NOMO-1 treated with DMSO at 0.1 percent for 48 hours (cell line): Measurements from ENCODE around the gene GXYLT1.
"Not testable (repeated sequence)": the region's sequence is repeated elsewhere in the genome, so short reads cannot be mapped to it uniquely, and the experiment has no call there.

ENCODE experiments used
- DNase-seq: peaks from one replicate; lab custom pipeline; 2025; ENCODE audit not compliant: unreplicated experiment; lab: John Stamatoyannopoulos, UW

The GXYLT1 gene, protein sequence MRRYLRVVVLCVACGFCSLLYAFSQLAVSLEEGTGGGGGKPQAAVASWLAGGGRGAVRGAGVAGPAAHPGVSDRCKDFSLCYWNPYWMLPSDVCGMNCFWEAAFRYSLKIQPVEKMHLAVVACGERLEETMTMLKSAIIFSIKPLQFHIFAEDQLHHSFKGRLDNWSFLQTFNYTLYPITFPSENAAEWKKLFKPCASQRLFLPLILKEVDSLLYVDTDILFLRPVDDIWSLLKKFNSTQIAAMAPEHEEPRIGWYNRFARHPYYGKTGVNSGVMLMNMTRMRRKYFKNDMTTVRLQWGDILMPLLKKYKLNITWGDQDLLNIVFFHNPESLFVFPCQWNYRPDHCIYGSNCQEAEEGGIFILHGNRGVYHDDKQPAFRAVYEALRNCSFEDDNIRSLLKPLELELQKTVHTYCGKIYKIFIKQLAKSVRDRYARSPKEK

DNA sequence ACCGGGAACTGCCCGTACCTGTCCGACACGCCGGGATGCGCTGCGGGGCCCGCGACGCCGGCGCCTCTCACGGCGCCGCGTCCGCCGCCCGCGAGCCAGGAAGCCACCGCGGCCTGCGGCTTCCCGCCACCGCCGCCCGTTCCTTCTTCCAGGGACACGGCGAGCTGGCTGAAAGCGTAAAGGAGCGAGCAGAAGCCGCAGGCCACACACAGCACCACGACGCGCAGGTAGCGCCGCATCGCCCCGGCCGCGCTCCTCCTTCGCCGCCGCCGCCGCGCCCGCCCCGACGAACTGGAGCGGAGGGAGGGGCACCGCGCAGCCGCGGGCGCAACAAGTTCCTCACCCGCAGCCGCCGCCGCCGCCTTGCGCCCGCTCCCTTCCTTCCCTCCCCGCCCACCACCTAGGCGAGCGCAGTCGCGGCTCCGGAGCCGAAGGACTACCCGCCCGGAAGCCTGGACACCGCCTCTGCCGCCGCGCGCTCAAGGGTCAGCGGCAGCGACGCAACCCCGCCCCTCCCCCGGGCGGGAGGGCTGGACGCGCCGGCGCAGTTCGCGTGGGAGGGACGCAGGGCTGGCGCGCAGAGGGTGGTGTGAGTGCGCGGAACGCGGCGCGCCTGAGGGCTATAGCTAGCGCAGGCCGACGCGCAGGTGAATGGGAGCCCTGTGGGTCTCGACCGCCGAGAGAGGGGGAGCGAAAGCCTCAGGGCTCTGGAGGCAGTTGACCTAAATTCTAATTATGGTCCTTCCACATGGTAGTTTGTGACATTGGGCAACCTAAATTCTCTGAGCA lies at the start of gene GXYLT1:
Gene GXYLT1, minus strand, starts transcription at position 467 of the 789 bp plus-strand sequence. Its CDS starts 228 bp downstream, at position 239.
- DNase-seq: peak; percentile 91

DNA sequence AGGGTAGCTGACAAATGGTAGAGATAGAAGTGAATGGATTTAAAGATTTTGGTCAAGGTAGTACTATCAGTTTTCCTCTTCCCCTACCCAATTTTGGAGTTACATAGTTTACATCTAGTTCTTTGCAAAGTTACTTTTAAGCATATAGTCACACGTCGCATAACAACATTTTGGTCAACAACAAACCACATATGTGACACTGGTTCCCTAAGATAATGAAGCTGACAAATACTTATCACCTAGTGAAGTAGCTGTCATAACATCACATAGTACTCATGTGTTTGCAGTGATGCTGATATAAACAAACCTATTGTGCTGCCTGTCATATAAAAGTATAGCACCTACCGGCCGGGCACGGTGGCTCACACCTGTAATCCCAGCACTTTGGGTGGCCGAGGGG lies 48.0 kb upstream of the GXYLT1 start:
- no peak for DNase-seq

DNA sequence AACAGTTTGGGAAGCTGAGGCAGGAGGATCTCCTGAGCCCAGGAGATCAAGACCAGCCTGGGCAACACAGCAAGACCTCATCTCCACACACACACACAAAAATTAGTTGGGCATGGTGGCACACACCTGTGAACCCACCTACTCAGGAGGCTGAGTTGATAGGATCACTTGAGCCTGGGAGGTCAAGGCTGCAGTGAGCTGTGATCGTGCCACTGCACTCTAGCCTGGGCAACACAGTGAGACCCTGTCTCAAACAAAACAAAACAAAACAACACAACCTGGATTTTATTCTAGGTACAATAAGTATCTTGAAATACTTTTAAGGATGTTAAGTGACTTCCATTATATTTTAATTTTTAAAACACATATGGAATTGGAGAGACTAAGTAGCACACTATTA lies 47.6 kb upstream of the GXYLT1 start:
- DNase-seq: no peak

DNA sequence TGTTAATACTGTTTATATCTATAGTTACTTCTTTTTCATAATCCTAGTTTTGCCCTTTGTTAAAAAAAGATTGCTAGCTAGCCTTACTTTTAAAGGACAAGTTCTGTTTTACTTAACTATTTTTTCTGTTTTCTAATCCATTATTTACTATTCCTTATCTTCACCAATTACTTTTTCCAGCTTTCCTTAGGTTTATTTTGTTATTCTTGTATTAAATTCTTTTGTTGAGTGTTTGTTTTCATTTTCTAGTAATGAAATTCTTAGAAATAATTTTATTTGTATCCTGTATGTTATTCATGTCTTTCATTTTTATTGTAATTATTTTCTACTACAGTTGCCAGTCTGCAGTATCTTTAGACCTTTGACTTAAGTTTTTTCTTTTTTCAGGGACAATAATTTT lies 45.7 kb upstream of the GXYLT1 start:
- no peak for DNase-seq

DNA sequence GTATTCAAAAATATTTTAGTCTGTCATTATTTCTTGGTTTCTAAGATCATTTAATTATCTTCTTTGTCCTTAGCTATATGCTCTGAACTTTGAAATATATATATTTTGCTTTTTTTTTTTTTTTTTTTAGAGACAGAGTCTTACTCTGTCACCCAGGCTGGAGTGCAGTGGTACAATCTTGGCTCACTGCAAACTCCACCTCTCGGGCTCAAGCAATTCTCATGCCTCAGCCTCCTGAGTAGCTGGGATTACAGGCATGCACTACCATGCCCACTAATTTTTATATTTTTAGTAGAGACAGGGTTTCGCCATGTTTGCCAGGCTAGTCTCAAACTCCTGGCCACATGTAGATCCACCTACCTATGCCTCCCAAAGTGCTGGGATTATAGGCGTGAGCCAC lies 43.6 kb upstream of the GXYLT1 start:
- not testable (repeated sequence) for DNase-seq

DNA sequence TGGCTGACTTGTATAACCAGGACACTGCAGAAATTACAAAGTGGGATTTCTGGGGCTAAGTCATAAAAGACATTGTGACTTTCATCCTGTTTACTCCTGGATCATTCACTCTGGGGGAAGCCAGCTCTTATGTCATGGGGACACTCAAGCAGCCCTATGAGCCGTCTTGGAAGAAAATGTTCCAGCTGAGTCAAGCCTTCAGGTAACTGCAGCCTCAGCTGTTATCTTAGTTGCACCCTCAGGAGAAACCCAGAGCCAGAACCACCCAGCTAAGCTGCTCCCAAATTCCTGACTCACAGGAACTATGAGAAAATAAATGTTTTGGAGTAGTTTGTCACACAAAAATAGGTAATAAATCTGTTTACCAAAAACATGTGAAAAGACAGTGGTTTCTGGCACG lies 43.1 kb upstream of the GXYLT1 start:
- DNase-seq: no peak

DNA sequence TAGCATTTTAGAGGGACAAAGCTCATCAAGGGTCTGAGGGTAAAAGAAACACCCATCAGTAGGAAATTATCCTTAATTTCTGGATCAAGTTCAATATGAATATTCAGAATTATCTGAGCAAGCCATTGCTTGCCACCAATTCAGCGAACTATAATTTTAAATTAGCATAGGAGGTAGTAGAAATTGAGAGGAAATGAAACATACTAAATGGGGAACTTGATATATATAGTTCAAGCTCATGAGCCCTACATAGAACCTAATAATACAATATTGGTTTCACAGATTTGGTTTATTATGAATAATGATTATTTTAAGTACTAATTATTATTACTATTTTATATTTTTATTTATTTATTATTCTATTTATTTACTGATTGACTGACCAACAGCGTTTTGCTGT lies 42.1 kb upstream of the GXYLT1 start:
- peak; percentile 78 for DNase-seq

DNA sequence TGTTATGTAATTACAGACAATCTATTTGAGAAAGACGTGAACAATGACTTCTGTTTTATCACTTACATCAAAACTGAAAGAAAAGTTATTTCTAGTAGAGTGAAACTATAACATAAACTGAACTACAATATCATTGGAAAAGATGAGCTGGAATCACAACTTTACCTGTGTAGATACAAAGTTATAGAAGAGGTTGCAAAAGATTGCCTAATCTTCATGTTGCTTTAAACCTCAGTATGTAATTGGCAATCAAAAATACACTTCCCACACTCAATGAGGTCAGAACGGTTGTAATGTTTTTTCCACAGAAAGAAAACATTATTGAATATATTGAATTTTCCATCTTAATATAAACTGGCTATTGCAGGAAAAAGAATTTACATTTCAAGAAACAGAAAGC lies 37.7 kb upstream of the GXYLT1 start:
- DNase-seq: peak; percentile 11

DNA sequence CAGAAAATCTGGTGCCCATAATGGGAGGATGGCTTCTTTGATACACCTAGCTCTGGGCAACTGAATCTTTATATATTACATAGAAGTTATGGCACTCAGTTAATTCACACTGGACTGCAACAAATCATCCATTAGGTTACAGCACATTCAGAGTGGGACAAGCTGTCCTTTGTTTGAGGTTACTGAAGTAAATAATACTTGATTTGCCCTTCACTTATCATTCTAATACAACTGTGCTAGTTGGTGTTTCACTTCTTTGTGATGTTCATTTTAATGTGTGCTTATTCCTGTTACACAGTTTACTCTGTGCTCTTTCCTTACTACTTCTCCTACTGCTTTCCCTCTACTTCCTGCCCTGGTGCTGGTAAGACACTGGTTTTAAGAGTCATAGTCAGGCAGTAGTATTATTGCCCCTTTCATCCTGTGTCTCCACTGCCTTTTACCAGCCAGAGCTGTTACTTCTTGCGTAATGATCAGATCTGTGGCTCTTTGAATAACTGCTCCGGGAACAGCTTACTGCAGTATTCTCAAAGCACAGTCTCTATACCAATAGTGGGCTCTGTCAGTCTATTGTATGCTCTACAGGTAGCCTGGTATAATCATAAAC lies 36.4 kb upstream of the GXYLT1 start:
- peak; percentile 83 for DNase-seq

DNA sequence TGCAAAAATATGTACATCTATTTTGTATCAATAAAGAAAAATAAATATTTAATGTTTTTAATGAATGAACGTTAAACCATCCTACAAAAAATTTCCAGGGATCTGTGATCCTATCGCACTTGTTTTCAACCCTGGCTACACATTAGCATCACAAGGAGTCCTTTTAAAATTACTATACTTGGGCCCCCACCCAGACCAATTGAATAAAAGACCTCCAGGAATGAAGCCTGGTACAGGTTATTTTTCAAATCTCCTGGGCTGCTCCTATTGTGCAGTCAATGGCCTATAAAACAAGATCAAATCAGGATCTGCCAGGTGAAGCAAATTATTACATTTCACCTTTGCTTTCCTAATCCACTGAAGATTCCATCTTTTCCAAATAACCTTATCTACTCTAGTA lies 33.4 kb upstream of the GXYLT1 start:
- DNase-seq: no peak

DNA sequence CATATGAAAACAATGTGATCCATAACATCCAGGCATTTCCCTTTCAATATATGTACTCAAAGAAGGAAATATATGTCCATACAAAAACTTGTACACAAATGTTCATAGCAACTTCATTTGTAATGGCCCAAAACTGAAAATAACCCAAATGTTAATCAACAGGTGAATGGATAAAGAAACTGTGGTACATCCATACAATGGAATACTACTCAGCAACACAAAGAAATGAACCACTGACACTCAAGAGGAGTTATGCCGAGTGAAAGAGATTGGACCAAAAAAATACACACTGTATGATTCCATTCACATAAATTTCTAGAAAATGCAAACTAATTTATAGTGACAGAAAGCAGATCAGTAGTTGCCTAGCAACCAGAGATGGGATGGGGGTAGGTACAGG lies 30.3 kb upstream of the GXYLT1 start:
- DNase-seq: no peak

DNA sequence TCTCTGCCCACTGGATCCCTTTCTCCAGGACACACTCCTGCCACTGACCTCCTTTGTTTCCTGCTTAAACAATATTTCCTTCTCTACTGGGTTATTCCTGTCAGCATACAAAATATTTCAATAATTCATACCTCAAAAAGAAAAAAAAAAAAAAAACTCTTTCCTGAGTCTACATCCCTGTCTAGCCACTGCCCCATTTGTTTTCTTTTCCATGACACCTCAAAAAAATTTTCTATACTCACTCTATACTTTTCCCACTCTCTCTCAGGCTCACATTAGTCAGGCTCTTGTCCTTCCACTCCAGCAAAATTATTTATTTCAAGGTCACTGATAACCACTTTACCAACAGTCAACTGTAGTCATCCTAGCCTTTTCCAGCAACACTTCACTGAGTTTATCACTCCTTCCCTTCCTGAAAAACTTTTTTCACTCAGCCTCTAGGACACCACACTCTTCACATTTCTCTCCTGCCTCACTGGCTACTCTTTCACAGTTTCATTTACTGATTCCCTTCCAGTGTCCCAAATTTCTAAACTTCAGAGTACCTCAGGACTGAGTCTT lies 29.4 kb upstream of the GXYLT1 start:
- DNase-seq: no peak

DNA sequence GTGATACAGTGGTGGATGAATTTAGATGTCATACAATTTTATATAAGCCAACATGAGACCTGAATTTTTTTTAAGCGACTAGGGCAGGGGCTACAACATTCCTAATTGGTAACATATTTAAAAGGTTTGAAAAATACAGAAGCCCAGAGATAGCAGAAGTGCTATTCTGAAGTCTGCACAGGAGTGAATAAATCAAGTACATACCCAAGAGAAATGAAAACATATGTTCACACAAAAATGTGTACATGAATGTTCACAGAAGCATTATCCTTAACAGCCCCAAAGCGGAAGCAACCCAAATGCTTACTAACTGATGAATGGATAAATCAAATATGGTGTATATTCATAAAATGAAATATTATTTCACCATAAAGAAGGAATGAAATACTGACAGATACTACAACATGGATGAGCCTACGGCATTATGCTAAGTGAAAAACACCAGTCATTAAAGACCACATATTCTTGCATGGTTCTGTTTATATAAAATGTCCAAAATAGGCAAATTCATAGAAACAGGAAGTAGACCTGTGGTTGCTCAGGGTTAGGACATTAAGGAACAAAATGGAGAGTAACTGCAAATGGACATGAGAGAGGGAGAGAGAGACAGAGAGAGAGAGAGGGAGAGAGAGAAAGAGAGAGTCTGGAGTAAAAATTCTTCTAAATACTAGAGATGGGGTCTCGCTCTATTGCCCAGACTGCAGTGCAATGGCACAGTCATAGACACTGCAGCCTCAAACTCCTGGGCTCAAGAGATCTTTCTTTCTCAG lies 28.0 kb upstream of the GXYLT1 start:
- DNase-seq: peak; percentile 60

DNA sequence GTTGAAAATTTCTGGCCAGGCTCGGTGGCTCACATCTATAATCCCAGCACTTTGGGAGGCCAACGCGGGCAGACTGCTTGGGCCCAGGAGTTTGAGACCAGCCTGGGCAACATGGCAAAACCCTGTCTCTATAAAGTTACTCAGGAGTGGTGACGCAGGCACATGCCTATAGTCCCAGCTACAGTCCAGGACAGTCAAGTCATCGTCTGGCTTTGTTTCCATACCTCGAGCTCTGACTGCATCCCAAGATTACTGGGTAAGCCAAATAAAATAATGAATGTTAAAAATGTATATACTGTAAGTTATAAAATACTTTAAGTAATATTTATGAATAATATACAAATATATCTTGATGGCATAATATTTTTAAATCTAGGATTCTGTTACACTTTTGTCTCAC lies 23.0 kb upstream of the GXYLT1 start:
- no peak for DNase-seq

DNA sequence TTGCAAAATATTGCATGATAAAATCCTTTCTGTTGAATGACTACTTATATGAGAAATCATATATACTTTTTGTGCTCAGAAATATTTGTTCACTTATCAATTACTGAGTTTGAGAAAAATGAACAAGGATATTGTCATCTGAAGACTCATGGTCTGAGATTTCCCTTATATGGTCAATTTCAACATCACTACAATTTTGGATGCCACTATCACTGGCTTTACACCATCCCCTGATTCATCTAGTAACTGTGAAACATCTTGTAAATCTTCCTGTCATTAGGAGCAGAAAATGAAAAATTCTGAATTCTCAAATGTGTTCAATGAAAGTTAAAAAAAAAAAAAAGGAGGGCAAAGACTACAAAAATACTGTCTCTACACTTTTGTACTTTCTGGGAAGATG lies 21.8 kb upstream of the GXYLT1 start:
- no peak for DNase-seq

DNA sequence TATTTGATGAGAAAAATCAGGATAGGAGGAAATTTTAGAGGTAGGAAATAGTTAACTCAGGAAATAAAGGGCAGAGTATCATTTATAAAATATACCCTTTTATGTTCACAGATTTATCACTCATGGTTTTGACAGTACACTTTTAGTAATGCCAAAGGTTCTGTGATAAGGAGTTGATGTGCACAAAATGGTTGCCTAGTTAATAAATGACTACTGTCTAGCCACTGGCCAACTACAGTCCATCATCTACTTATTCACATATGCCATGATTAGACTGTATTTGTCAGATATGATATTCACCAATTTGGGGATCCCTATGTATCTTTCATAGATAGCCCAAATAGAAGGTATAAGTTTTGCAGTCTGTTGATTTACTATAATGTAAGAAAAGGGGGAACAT lies 19.2 kb upstream of the GXYLT1 start:
- no peak for DNase-seq

DNA sequence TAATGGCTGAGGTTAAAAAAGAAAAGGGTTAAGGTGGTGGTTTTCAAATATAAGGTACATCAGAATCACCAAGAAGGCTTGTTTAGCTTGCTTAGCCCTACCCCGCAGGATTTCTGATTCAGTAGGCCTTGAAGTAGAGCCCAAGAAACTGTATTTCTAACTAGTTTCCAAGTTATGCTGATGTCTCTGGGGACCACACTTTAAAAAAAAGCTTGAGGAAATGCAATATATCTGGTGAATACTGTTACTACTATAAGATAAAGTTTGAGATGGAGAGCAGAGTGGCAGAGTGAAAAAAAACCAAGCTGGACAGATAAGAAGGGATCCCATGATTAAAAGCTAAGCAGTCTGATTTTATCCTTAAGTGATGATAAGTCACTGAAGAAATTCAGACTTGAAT lies 18.3 kb upstream of the GXYLT1 start:
- DNase-seq: no peak

DNA sequence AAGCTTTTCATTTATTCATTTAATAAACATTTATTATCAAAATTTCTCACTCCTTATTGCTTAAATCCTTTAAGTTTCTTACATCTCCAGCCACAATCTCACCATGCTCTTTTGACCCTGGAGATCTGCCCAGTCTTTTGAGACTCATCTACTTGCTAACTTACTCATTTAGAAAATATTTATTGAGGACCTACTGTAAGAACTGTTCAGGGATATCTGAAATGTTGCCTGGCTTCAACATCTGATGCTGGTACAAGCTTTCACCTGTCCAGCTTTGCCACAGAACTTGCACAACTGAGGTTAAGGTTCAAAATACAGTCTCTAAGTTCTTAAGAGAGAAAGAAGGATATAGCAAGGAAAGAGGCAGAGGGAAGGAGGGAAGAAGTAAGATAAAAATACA lies 17.5 kb upstream of the GXYLT1 start:
- DNase-seq: no peak

DNA sequence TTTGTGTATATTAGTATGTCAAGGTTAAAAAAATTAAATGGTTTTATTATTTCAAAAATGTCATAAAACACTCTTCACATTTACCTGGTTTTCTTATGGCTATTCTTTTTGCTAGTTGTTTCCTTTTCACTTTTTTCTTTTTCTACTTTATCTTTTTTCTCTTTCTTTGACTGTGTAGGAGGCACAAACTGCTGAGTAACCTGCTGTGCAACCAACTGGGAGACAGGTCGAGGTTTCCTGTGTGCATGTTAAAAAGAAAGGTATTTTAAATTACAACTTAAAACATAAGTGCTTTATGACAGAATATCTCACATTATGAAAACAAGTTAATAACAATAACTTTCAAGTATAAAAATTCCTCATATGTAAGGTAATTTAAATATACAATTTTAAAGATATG lies 16.9 kb upstream of the GXYLT1 start:
- no peak for DNase-seq

DNA sequence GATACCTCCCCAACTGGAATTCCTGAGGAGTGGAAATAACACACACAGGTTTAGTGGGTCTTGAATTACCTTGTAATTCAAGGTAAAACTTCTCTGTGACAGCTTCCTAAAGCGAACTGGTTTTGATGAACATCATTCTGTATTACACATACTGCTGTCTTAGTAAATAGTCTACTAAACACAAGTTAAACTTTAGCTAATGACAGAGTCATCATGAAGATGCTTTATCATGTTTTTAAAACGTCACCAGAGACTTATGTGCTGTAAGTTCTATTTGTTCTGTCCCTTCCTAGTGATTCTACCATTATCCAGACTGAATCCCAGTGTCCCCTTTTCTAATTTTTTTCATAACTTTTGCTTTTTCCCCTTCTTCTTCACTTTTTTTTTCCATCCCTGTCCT lies 11.6 kb upstream of the GXYLT1 start:
- no peak for DNase-seq
